ENCODE measurements around the gene ZNF638. TPM values are rescaled to one million over a fixed set of nuclear protein-coding genes. Genes with fewer than 3 reads are reported as not detected.

ZNF638 gene, protein sequence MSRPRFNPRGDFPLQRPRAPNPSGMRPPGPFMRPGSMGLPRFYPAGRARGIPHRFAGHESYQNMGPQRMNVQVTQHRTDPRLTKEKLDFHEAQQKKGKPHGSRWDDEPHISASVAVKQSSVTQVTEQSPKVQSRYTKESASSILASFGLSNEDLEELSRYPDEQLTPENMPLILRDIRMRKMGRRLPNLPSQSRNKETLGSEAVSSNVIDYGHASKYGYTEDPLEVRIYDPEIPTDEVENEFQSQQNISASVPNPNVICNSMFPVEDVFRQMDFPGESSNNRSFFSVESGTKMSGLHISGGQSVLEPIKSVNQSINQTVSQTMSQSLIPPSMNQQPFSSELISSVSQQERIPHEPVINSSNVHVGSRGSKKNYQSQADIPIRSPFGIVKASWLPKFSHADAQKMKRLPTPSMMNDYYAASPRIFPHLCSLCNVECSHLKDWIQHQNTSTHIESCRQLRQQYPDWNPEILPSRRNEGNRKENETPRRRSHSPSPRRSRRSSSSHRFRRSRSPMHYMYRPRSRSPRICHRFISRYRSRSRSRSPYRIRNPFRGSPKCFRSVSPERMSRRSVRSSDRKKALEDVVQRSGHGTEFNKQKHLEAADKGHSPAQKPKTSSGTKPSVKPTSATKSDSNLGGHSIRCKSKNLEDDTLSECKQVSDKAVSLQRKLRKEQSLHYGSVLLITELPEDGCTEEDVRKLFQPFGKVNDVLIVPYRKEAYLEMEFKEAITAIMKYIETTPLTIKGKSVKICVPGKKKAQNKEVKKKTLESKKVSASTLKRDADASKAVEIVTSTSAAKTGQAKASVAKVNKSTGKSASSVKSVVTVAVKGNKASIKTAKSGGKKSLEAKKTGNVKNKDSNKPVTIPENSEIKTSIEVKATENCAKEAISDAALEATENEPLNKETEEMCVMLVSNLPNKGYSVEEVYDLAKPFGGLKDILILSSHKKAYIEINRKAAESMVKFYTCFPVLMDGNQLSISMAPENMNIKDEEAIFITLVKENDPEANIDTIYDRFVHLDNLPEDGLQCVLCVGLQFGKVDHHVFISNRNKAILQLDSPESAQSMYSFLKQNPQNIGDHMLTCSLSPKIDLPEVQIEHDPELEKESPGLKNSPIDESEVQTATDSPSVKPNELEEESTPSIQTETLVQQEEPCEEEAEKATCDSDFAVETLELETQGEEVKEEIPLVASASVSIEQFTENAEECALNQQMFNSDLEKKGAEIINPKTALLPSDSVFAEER (N-terminal part only)
- 174 and 623 TPM in 2 replicates for total RNA-seq (2011; cell fraction: chromatin; rRNA removed; ENCODE audit: low replicate concordance)
- total RNA-seq (2011; cell fraction: nucleolus; rRNA removed): 72.9 and 101 TPM in 2 replicates
- 171 and 220 TPM in 2 replicates for total RNA-seq (2011; cell fraction: nucleoplasm; rRNA removed)
- 87.9 and 98.8 TPM in 2 replicates for total RNA-seq (2014; rRNA removed)
- 155 and 159 TPM in 2 replicates for total RNA-seq (2014; rRNA removed; fragmentation: Illumina TruSeq; extraction: Trizol)
- 151 and 165 TPM in 2 replicates for total RNA-seq (2015; rRNA removed; fragmentation: Illumina TruSeq; extraction: Trizol)
- total RNA-seq (2021): 73.8 and 79.5 TPM in 2 replicates
- polyA plus RNA-seq (2011; rRNA removed): 67.2 and 110 TPM in 2 replicates
- 23.5 and 29.3 TPM in 2 replicates for polyA plus RNA-seq (2011; cell fraction: cytosol; rRNA removed)
- polyA plus RNA-seq (2011; cell fraction: nucleus; rRNA removed): 130 and 153 TPM in 2 replicates
- 78.1 and 79.2 TPM in 2 replicates for polyA plus RNA-seq (2012)
- 71.8 and 113 TPM in 2 replicates for polyA plus RNA-seq (2014; fragmentation: Illumina TruSeq; extraction: Trizol)
- polyA plus RNA-seq (2014; fragmentation: Nextera tagmentation; extraction: Ambion mirVana): 10 to 100 TPM; 53.3 to 57.6 TPM
- polyA plus RNA-seq (2014; rRNA removed): 79.3 and 82.5 TPM in 2 replicates
- 305 and 364 TPM in 2 replicates for polyA minus RNA-seq (2011; rRNA and poly(A)+ RNA removed)
- 49.1 and 83.5 TPM in 2 replicates for polyA minus RNA-seq (2011; cell fraction: cytosol; rRNA and poly(A)+ RNA removed)
- polyA minus RNA-seq (2011; cell fraction: nucleus; rRNA and poly(A)+ RNA removed): 224 and 279 TPM in 2 replicates
- Bru-seq, nascent RNA: percentile 81 among the genes with signal in this experiment
- BruChase-seq, experiment 1, labeled RNA remaining after a 2-hour chase: percentile 92 among the genes with signal in this experiment
- BruChase-seq, experiment 2, labeled RNA remaining after a 6-hour chase: percentile 92 among the genes with signal in this experiment
- long read RNA-seq, experiment 1, full-length matches to known transcripts: 10 of 108 reads
- long read RNA-seq, experiment 1, partial matches to known transcripts: 33 of 108 reads
- long read RNA-seq, experiment 1, other reads (novel, unspliced or antisense): 65 of 108 reads
- long read RNA-seq, experiment 2, partial matches to known transcripts: 18 of 34 reads
- long read RNA-seq, experiment 2, other reads (novel, unspliced or antisense): 15 of 34 reads
- long read RNA-seq, experiment 3, partial matches to known transcripts: 18 of 46 reads
- long read RNA-seq, experiment 3, other reads (novel, unspliced or antisense): 28 of 46 reads

DNA sequence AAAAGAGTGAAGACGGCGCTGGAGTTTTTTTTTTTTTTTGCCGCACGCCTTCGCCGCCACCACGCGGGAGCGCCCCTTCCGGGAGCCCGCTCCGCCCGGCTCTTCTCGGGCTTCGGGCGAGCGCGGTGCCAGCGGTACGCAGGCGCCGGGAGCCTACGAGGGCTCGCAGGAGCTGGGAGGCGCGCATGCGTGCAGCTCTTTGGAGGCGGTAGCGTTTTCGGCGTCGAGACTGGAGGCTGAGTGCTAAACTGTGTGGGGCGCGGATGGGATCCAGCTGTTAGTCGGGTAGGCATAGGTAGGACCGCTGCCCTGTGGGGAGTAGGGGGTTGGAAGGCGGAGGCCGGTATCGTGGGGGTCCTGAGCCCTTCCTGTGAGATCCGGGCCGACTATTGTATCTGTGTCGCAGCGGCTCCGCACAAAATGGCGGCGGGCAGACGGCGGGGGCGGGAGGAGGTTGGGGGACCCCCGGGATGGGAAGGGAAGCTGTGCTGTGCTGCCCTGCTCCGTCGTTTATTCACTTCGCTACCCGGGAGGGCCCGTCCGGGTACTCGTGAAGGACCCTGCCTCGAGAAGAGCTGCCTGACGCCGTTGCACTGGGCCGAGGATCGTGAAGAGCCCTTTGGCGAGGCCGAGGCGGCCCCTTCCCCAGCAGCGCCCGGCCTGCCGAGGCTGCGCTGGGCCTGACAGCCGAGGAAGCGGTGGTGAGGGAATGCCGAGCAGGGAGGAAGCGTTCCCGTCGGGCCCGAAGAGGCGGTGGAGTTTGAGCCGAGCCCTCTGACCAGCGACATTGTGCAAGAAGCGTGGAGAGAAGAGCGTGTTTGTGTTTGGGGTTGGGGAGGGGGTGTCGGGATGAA lies at the start of gene ZNF638:
TSS of gene ZNF638 (plus strand) at position 202 of the 854 bp plus-strand sequence. CDS start 17,173 bp downstream, outside the sequence.
- WGBS (ENCODE audit: insufficient coverage, low coverage, missing lambda C conversion rate): under 1% methylated on average over 62 of the region's 82 CpGs
- TF ChIP-seq HMGN3 (IDR thresholded peaks at IDR 0.05; ENCODE audit: borderline replicate concordance, extremely low read depth, insufficient read length, low read depth, low read length): peak; percentile 59
- no peak for TF ChIP-seq EP300 (IDR thresholded peaks at IDR 0.05; ENCODE audit: low read length)
- TF ChIP-seq, protein P1, sequence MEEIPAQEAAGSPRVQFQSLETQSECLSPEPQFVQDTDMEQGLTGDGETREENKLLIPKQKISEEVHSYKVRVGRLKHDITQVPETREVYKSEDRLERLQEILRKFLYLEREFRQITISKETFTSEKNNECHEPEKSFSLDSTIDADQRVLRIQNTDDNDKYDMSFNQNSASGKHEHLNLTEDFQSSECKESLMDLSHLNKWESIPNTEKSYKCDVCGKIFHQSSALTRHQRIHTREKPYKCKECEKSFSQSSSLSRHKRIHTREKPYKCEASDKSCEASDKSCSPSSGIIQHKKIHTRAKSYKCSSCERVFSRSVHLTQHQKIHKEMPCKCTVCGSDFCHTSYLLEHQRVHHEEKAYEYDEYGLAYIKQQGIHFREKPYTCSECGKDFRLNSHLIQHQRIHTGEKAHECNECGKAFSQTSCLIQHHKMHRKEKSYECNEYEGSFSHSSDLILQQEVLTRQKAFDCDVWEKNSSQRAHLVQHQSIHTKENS (CRISPR knock-in tag; IDR thresholded peaks at IDR 0.05): no peak
- TF ChIP-seq MYC (IDR thresholded peaks at IDR 0.05; ENCODE audit: low read depth, low read length): peak; percentile 40; the same call in 1 of the 2 replicates
- no peak for TF ChIP-seq MYC (CRISPR knock-in tag; IDR thresholded peaks at IDR 0.05; ENCODE audit: borderline replicate concordance, low read depth)
- TF ChIP-seq HEY1 (CRISPR knock-in tag; IDR thresholded peaks at IDR 0.05; ENCODE audit: borderline replicate concordance): no peak
- TF ChIP-seq, protein P2, sequence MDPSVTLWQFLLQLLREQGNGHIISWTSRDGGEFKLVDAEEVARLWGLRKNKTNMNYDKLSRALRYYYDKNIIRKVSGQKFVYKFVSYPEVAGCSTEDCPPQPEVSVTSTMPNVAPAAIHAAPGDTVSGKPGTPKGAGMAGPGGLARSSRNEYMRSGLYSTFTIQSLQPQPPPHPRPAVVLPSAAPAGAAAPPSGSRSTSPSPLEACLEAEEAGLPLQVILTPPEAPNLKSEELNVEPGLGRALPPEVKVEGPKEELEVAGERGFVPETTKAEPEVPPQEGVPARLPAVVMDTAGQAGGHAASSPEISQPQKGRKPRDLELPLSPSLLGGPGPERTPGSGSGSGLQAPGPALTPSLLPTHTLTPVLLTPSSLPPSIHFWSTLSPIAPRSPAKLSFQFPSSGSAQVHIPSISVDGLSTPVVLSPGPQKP (CRISPR knock-in tag; IDR thresholded peaks at IDR 0.05): no peak

More for the DNA sequence above, at the start of gene ZNF638:
- Histone ChIP-seq H2AFZ (ENCODE audit: low read depth, low read length) (peak within 1 kb of the TSS; percentile 99), H3K4me3 (peak within 1 kb of the TSS; percentile 98), H3K4me2 (ENCODE audit: insufficient read depth, low read length) (peak within 1 kb of the TSS; percentile 96), H3K27ac (ENCODE audit: extremely low read depth, low read depth, low read length) (peak within 1 kb of the TSS; percentile 96), H3K36me3 (ENCODE audit: control insufficient read depth, insufficient read depth, low read length) (peaks cover 31% of the 10 kb centered on the region), H3K9me3 (replicated peaks; ENCODE audit: control insufficient read depth, insufficient read depth, low read depth, low read length) (no peaks in the 10 kb centered on the region), H3K79me2 (ENCODE audit: control insufficient read depth, insufficient read depth, low read length) (peaks cover 52% of the 10 kb centered on the region), H3K9me1 (ENCODE audit: control insufficient read depth, insufficient read depth, low read length) (no peaks in the 10 kb centered on the region), H3K27me3 (ENCODE audit: control insufficient read depth in 2 of 2, insufficient read depth in 2 of 2, low read length in 2 of 2) (no peaks in the 10 kb centered on the region), H4K20me1 (replicated peaks; ENCODE audit: control insufficient read depth, insufficient read depth, low read length) (peaks cover 6% of the 10 kb centered on the region), H3K9ac (ENCODE audit: insufficient read depth in 1 of 2, low read depth in 2 of 2, low read length in 2 of 2) (peak within 1 kb of the TSS; percentile 95 to 96), H3K4me1 (replicated peaks in 1 of 2; ENCODE audit: control insufficient read depth in 2 of 2, insufficient read depth in 2 of 2, low read length in 2 of 2) (peaks cover 4 to 8% of the 10 kb centered on the region in 2 experiments; a peak in 3 of 5 replicates)
- DNase-seq (ENCODE audit: extremely low read depth in 1 of 4, low spot score in 3 of 4): peak; percentile 95 to 97 (median 96)
- BruUV-seq (replicated peaks): no TSS peak
- peak; percentile 97 for ATAC-seq
- CTCF ChIA-PET (ENCODE audit: low intra/inter-chr PET ratio): interaction anchor here (0.7 kb wide), 1 partner anchor 108 kb away, joined by 9 read pairs; no protein-coding TSS in a partner anchor
- POLR2A ChIA-PET: interaction anchor here (0.6 to 3.8 kb wide), 10 partner anchors 9 to 260 kb away, joined by 3 to 24 read pairs (median 4); no protein-coding TSS in a partner anchor
- FAIRE-seq: no peak
- intact Hi-C loops (cut with micrococcal nuclease): no loop called here
- in situ Hi-C loops (cut with MboI): no loop called here

All from K562 (cell line).